NCI-H345 (cell line): ENCODE results near the gene TMPRSS15.
A peak's percentile ranks its signal among the peaks of the same experiment; 100 is the strongest.

ENCODE experiments used
- DNase-seq: peaks from one replicate; lab custom pipeline; 2025; lab: John Stamatoyannopoulos, UW

The TMPRSS15 gene

GRCh38 chr21:18349468-18349867 is 54.1 kb downstream of the TMPRSS15 start:
- no peak for DNase-seq

- no peak for DNase-seq
Observed at GRCh38 chr21:18340387-18340942, 63.1 kb downstream of the TMPRSS15 start.

GRCh38 chr21:18335651-18336236 is 67.8 kb downstream of the TMPRSS15 start:
- no peak for DNase-seq

GRCh38 chr21:18334066-18334465 is 69.5 kb downstream of the TMPRSS15 start:
- no peak for DNase-seq

DNA sequence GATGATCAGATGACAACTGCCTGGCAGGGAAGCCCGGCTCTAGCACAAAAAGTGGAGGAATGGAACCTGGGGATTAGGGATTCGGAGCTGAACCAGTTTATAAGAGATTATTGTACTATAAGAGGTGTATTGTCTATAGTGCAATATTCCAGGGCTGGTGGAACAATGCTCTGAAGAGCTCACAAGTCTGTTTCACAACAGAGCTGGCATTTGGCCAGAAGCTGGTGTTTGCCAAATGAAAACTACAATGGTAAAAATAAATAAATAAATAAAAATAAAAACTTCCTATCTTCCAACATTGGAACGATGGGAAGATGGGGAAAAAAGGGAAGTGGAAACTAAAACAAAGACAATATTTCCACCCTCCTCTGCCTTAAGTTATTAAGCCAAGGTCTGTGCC is 85.4 kb downstream of the TMPRSS15 start:
- peak; percentile 60 for DNase-seq

- no peak for DNase-seq
Observed at GRCh38 chr21:18298228-18298627, 105.4 kb downstream of the TMPRSS15 start.

- no peak for DNase-seq
Observed at GRCh38 chr21:18294100-18294499, 109.5 kb downstream of the TMPRSS15 start.

- no peak for DNase-seq
Observed at GRCh38 chr21:18289876-18290275, 113.7 kb downstream of the TMPRSS15 start.

GRCh38 chr21:18285379-18285778 is 118.2 kb downstream of the TMPRSS15 start:
- DNase-seq: no peak

DNA sequence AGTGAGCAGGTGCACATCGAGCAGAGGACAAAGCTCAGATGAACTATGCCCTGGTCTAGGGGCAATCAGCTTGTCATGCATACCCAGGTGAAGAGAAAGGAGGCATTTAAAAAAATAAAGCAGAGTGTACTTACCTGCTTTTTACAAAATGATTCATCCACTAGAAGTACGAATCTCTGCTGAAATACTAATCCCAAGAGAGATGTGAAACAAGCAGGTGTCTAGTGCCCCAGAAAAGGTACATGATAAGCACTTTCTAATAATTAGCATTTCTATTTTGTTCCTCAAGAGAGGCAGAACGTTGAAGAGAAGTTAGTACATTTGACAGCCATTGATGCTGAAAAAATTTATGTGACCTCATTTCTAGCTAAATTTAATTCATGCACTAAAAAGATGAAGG is 127.8 kb downstream of the TMPRSS15 start:
- peak; percentile 88 for DNase-seq

DNA sequence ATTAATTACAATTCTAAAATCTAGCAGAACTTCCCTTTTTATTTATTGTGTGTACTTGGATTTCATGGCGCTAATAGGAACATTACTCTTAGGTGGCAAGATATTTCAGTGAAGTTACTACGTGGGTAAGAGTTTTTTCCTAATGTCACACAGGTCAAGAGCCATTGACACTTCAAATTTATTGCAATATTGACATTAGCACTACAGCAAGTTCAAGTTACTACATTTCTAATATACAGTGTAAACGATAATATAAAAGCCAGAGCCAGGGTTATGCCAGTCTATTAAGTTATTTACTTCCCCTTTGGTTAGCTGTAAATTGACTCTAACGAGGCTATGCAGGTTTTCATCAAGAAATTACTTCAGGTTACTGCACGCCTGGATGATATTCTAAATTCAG is 129.2 kb downstream of the TMPRSS15 start:
- DNase-seq: no peak

DNA sequence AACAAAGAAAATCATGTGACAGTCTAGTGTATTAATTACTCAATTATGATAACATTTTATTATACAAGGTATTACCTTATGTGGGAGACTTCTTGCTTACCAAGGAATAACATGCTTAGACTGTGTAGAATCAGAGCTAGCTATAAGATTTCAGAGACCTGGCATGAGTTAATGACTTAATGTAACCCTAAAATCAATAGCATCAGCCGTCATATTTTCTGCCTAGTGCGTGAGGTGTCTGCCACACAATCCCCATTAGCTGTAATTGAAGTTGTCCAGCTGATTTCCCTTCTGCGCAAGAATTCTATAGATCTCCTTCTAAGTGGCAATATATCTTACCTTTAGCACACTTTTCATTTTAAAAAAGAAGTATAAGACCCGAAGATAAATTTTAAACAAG is 130.2 kb downstream of the TMPRSS15 start:
- DNase-seq: no peak

GRCh38 chr21:18269856-18270255 is 133.7 kb downstream of the TMPRSS15 start:
- no peak for DNase-seq

GRCh38 chr21:18268906-18269305 is 134.7 kb downstream of the TMPRSS15 start:
- no peak for DNase-seq

DNA sequence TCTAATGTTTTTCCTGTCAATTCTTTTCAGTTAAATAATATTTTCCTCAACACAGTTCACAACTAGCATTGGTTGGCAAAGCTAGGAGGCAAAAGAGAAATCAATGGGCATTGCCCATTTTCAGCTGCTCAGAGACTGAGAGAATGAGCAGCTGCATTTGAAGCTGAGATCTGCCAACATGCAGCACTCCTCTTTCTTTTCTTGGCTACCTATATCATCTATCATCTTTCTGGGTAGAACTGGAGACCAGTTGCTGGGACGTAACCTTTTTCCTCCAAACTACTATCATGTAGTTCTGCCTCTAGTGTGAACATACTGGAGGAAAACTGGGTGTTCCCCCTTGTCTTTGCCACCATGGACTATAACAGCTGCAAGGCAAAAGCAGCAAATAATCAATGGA is 136.1 kb downstream of the TMPRSS15 start:
- DNase-seq: no peak

GRCh38 chr21:18265944-18266343 is 137.6 kb downstream of the TMPRSS15 start:
- DNase-seq: no peak

DNA sequence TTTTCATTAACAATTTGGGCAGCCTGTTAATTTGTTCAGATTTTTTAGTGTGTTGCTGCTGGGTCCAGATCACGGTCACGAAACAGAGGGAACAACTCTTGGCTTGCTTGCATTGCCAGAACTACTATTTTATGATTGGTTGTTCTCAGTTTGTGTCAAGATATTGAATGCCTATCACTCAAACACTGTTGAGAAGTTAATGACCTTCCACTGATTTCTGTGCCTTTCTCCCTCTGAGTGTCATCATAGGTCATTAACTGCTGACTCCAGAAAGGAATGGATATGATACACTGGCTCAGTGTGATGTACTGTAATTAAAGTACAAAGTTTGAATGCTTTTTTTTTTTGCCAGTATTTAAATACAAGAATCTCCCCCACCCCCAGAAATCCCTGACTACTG is 149.8 kb downstream of the TMPRSS15 start:
- DNase-seq: no peak

- no peak for DNase-seq
Observed at GRCh38 chr21:18253221-18253620, 150.4 kb downstream of the TMPRSS15 start.

- no peak for DNase-seq
Observed at GRCh38 chr21:18252680-18253079, 150.9 kb downstream of the TMPRSS15 start.

DNA sequence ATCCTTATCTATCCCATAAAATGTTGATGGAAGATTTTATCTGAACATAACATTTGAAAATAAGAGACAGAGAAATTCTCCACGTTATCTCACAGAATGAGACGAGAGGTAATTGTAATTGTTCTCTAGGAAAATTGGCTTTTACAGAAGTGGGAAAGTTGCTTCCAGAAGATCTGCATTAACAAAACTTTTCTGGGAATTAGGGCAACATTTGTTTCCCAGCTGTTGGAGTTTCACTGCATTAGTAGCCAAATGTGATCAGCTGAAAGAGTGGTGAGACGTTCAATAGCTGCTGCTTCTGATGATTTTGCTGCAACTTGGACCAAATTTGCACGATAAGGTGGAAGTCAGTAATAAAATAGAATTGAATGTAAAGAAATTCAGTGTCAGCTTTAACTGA is 151.3 kb downstream of the TMPRSS15 start:
- DNase-seq: no peak

DNA sequence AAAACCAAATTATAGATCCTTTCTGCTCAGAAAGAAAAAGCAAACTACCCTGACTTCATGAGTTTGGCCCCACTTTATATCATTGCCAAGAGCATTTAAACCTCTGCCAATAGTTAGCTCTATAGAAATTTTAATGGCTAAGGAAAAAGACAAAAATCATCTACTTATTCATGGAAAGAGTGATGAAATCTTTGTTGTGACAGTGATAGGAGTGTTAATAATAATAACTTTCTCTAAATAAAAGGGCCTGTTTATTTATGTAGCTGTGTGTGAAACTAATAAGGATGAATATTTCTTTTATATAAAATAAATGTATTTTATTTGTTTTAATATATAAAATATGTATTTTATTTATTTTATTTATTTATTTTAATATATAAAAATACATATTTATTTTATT is 152.5 kb downstream of the TMPRSS15 start:
- DNase-seq: no peak

DNA sequence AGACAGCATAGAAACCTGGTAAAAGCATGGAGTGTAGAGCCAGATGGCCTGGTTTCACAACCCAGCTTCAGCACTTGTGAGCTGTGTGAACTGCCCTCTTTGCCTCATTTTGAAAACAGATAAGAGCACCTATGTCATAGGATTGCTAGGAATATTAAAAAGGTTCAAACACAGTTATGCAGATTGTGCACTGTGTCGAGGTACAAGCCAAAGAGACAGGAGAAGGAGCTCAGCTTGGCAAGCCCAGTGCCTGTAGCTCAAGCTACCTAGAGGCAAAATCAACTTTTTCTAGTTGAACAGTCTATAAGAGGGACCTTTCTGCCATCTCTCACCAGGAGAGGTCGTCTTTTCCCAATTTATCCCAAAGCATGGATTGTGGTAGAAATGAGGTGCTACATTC is 153.9 kb downstream of the TMPRSS15 start:
- DNase-seq: no peak

- no peak for DNase-seq
Observed at GRCh38 chr21:18248171-18248570, 155.4 kb downstream of the TMPRSS15 start.

DNA sequence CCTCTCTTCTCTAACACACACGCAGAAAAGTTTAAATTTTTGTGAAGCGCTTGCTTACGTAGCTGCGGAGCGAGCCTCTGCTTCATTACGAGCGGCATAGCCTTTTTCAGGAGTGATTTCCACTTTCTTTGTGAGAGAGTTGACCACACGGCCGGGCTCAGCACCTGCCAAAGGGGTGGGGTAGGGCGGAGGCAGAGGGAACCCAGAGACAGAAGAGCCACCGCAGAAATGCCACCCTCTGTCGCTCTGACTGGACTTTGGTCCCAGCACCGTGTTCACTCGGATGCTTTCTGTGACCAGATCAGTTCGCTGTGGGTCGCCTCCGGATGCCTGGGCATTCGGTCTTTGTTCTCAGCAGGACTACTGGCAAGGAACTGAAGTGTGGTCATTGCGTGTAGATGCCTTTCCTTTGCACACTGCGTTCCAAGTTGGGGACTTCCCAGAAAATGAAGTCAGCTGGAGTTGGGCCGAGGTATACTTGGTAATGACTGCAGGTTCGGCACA is 158.1 kb downstream of the TMPRSS15 start:
- peak; percentile 66 for DNase-seq
